GM19397 (cell line): ENCODE measurements around the gene BTRC.
A peak's percentile ranks its signal among the peaks of the same experiment; 100 is the strongest.
"Not testable (repeated sequence)": the region's sequence is repeated elsewhere in the genome, so short reads cannot be mapped to it uniquely, and the experiment has no call there.

Experiments used
- ATAC-seq: cut with Tn5 transposase; IDR thresholded peaks from one replicate; pipeline ENCODE4 v1.9.1; 2021; ENCODE audit warnings: mild to moderate bottlenecking, moderate library complexity; ENCODE audit not compliant: unreplicated experiment

The BTRC gene

GRCh38 chr10:101353692-101354327, at the start of gene BTRC:
TSS of gene BTRC (plus strand) at chr10:101354165. CDS start at chr10:101354181, 16 bp downstream.
- peak; percentile 94 for ATAC-seq

- no peak for ATAC-seq
Observed at GRCh38 chr10:101304316-101304715, 49.6 kb upstream of the BTRC start.

- ATAC-seq = no peak
Observed at GRCh38 chr10:101305320-101306241, 48.4 kb upstream of the BTRC start.

GRCh38 chr10:101308051-101308450, 45.9 kb upstream of the BTRC start:
- no peak for ATAC-seq

- no peak for ATAC-seq
Observed at GRCh38 chr10:101310529-101311184, 43.3 kb upstream of the BTRC start.

DNA sequence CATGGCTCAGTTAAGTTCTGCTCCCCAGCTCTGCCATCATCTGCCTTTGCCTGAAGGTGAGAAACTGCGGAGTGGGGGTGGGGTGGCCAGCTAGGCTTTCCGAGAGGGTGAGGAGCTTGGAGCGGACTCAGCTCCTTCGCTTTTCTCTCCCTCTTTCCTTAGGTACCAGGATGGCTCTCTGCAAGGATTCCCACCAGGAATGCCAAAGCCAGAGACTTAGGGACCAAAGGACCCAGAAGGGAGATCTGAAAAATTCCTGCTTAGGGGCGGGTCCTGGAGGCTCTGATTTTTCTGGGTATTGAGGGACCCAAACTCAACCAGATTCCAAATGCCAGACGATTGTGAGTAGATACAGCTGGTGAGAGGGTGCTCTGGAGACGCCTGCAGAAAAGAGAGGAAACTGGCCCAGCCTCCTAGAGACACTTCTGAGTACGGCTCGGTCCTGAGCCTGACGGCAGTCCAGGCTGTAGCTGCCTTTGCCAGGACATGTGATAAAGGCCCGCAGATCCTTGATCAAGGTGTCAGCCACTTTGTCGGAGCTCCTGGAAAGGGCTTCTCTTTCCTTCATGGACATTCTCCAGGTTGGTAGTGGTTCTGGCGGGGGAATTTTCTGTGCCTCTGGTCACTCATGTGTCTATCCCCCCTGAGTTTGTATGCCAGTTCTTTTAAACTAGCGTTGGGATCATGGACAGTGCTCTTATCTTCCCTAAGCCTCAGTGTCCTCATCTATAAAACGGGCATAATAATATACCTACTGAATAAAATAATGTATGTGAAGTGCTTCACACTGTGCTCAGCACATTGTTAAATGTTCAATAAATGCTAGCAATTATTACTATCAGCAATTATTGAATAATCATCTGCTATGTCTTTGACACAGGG, 42.5 kb upstream of the BTRC start:
- ATAC-seq = no peak

- ATAC-seq = no peak
Observed at GRCh38 chr10:101319241-101319915, 34.6 kb upstream of the BTRC start.

- no peak for ATAC-seq
Observed at GRCh38 chr10:101321073-101321472, 32.9 kb upstream of the BTRC start.

DNA sequence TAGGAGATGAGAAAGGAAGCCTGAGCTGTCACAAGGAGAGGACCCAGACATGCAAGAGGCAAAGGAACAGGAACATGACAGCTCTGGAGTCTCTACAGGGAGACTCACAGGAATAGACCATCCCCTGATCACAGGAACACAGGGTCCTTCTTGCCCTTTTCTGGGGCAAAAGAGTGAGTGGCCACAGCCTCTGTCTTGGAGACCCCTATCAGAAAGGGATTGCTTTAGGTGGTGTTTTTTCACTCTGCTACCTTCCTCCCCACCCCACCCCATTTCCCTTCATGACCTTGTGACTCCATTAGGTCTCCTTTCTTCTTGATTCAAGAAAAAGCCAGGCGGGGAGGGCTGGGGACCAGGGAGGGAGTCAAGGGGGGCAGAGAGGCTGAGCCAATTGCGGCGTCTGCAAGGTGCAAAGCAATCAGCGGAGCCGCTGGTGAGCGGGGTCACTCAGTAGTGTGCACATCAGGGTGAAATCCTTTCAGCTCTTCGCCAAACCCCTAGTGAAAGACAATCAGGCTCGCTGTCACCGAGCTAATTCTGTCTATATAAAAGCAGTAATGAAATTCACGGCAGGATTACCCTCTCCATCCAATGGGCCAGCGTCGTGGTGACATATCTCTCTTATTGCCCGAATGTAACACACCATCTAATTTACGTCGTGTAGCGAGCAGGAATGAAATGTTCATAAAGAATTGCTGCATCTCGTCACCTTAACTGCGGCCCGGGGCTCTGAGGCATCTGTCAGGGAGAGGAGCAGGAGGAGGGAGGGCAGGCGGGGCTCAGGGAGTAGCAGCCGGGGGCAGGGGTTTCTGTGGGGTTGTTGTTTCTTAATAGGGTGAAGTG, 31.5 kb upstream of the BTRC start:
- no peak for ATAC-seq

DNA sequence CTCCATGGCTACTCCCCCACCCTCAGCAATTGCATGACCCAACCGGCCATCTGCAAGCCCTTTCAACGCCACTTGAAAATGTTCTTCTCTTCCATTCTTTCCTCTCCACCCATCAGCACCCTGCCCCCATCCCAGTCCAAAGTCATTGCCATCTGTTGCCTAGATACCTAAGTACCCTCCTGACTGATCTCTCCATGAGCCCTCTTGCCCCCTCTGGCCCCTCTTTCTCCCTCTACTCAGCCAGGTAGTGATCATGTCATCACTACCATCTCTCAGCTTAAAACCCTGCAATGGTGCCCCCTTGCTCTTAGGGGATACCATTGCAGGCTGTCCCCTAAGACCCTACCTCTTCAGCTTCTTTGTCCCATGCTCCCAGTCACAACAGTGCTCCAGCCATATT, 30.5 kb upstream of the BTRC start:
- no peak for ATAC-seq

GRCh38 chr10:101327454-101327853, 26.5 kb upstream of the BTRC start:
- ATAC-seq = not testable (repeated sequence)

DNA sequence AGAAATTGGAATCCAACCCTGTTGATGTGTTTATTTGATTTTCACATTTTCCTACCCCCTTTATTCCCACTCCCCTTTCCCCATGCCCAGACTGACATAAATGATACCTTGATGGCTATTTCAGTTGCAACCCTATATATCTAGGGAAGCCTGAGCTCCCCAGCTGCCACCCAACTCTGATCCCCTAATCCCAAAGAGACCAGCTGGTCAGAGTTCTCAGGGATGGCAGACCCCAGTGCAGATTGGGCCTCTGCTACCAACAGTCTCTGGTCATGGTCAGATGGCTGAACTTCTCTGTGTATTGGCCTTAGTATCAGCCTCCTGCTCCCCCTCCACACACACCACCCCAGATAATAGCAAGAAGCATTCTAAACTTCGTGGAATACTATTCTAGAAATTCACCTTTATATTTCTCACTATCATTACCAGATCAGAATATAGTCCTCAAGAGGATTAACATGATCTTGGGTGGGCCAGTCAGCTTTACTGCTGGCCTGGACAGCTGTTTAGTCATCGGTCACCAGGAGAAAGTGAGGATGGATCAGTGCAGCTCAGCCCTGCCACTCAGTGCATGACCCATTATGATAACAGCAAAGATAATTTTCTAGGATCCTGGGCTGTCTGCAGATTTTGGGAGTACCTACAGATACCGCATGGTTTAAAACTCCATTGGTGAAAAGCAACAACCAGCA, 24.5 kb upstream of the BTRC start:
- ATAC-seq = no peak

DNA sequence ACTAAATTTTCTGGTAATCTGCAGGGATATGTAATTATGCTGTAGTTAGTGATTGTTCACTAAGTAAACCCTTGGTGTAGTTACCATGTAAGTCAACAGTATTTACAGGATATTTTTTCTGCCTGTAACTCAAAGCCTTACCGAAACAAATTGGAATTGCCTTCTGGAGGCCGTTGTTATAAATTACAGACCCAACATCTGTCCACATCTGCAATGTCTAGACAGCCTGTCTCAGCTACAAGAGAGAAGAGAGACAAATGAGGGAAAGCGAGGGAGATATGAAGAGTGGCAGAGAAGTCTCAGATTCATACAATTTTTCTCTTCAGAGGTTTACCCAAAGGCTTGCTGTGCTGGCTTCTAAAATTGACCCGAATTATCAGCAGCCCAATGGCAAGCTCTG, 23.7 kb upstream of the BTRC start:
- no peak for ATAC-seq

- no peak for ATAC-seq
Observed at GRCh38 chr10:101330631-101331225, 23.2 kb upstream of the BTRC start.

- no peak for ATAC-seq
Observed at GRCh38 chr10:101331956-101332355, 22.0 kb upstream of the BTRC start.

DNA sequence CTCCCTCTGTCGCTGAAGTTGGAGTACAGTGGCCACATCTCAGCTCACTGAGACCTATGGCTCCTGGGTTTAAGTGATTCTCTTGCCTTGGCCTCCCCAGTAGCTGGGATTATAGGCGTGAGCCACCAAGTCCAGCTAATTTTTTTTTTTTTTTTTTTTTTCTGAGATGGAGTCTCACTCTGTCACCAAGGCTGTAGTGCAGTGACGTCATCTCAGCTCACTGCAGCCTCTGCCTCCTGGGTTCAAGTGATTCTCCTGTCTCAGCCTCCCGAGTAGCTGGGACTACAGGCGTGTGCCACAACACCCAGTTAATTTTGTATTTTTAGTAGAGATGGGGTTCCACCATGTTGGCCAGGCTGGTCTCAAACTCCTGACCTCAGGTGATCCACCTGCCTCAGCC, 19.7 kb upstream of the BTRC start:
- not testable (repeated sequence) for ATAC-seq

DNA sequence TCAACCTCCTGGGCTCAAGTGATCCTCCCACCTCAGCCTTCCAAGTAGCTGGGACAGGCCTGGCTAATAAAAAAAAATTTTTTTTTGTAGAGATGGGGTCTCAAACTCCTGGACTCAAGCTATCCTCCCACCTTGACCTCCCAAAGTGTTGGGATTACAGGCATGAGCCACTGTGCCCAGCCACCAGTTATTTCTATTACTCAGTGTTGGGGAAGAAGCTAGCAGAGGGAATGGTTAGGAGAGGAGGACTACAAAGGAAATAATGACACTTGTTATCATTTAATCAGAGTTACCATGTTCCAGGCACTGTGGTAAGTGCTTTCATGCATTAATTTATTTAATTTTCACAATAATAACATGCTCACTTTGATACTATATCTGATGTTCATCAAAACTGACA, 17.6 kb upstream of the BTRC start:
- no peak for ATAC-seq

- ATAC-seq = no peak
Observed at GRCh38 chr10:101337836-101338235, 16.1 kb upstream of the BTRC start.
